ENCODE results near the gene CAMK1D. TPM values are rescaled to one million over a fixed set of nuclear protein-coding genes. Genes with fewer than 3 reads are reported as not detected.

Gene CAMK1D
- total RNA-seq, 6 experiments from 2014 or later = 0.34 to 1.4 (median 0.43) TPM

DNA sequence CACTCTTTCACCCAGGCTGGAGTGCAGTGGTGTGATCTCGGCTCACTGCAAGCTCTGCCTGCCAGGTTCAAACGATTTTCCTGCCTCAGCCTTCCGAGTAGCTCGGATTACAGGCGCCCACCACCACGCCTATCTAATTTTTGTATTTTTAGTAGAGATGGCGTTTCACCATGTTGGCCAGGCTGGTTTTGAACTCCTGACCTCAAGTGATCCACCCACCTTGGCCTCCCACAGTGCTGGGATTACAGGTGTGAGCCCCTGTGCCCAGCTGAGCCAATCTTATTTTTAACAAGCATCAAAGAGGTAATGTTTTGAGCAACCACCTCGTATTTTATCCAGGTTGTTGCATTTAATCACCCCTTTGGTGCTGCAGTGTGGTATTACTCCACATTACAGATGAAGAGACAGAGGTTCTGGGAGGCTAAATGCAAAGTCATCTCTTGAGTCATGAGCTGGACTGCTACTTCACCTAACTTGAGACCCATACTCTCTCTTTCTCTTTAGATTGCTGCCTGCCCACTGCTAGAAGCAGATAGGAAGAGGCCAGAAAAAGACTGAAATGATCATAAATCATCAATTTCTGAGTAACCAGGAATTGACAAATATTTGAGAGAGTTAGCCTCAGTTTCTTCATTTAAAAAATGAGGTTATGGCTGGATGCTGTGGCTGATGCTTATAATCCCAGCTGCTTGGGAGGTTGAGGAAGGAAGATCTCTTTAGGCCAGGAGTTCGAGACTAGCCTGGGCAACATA, 116.2 kb downstream of the CAMK1D start:
- Mint-ChIP-seq H3K4me3 (no peak overlapping the region), H3K27ac (no peak overlapping the region), H3K4me1 (ENCODE audit: low read depth) (no peaks in the 10 kb centered on the region), H3K36me3 (ENCODE audit: low read depth) (no peaks in the 10 kb centered on the region), H3K9me3 (no peaks in the 10 kb centered on the region), H3K27me3 (ENCODE audit: insufficient read depth) (peaks cover 10% of the 10 kb centered on the region; the same call in 1 of the 2 replicates)
- TF ChIP-seq, protein P1, sequence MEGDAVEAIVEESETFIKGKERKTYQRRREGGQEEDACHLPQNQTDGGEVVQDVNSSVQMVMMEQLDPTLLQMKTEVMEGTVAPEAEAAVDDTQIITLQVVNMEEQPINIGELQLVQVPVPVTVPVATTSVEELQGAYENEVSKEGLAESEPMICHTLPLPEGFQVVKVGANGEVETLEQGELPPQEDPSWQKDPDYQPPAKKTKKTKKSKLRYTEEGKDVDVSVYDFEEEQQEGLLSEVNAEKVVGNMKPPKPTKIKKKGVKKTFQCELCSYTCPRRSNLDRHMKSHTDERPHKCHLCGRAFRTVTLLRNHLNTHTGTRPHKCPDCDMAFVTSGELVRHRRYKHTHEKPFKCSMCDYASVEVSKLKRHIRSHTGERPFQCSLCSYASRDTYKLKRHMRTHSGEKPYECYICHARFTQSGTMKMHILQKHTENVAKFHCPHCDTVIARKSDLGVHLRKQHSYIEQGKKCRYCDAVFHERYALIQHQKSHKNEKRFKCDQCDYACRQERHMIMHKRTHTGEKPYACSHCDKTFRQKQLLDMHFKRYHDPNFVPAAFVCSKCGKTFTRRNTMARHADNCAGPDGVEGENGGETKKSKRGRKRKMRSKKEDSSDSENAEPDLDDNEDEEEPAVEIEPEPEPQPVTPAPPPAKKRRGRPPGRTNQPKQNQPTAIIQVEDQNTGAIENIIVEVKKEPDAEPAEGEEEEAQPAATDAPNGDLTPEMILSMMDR (IDR thresholded peaks at IDR 0.05) = no peak
- no peak for DNase-seq

GRCh38 chr10:12466704-12467305, 117.5 kb downstream of the CAMK1D start:
- no peaks in the 10 kb centered on the region; the same call in 1 of the 2 replicates for H3K9me3 Mint-ChIP-seq
- no peak for DNase-seq
- TF ChIP-seq, protein P1 (IDR thresholded peaks at IDR 0.05) = no peak
- H3K4me1 Mint-ChIP-seq (ENCODE audit: low read depth) = no peaks in the 10 kb centered on the region
- H3K27me3 Mint-ChIP-seq (ENCODE audit: insufficient read depth) = peaks cover 13% of the 10 kb centered on the region; the same call in 1 of the 2 replicates
- no peaks in the 10 kb centered on the region for H3K36me3 Mint-ChIP-seq (ENCODE audit: low read depth)
- H3K27ac Mint-ChIP-seq = no peak overlapping the region
- H3K4me3 Mint-ChIP-seq = no peak overlapping the region

DNA sequence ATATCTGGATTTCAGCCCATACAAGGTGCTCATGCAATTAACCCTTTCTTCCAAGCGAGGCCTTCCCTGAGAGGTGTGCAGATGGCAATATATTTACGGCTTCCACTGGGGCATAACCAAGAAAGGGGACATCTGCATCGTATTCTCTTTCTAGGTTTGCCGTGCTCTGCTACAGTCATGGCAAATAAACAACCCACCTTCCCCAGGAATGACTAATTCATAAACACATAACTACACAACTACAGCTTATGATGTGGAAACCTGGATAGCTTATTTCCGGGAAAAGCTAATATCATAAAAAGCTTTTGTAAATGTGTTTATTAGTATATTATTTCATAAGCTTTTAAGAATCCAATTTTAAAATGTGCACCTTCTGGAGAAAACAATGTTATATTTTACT, 120.0 kb downstream of the CAMK1D start:
- H3K9me3 Mint-ChIP-seq = peaks cover 4% of the 10 kb centered on the region; the same call in 1 of the 2 replicates

DNA sequence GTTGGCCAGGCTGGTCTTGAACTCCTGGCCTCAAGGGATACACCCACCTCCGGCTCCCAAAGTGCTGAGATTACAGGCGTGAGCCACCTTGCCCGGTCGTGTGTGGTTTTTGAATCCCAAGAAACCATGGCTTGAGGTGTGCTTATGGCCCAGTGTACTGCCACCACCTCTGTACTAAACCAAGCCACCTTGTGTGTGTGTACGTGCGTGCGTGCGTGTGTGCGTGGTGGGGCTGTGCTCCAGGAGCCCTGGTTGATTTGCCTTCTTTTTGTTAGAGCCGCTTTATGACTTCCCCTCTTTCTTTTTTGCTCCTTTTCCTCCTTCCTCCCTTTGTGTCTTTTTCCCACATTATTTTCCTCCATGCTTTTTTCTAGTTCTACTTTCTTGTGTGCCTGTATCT, 121.4 kb downstream of the CAMK1D start:
- Mint-ChIP-seq H3K36me3 (ENCODE audit: low read depth) (no peaks in the 10 kb centered on the region), H3K27ac (no peak overlapping the region), H3K4me3 (no peak overlapping the region), H3K4me1 (ENCODE audit: low read depth) (no peaks in the 10 kb centered on the region), H3K27me3 (ENCODE audit: insufficient read depth) (peaks cover 11% of the 10 kb centered on the region; the same call in 1 of the 2 replicates), H3K9me3 (peaks cover 4% of the 10 kb centered on the region; the same call in 1 of the 2 replicates)
- no peak for DNase-seq
- TF ChIP-seq, protein P1 (IDR thresholded peaks at IDR 0.05) = no peak

More for the DNA sequence above, 120.0 kb downstream of the CAMK1D start:
- H3K27ac Mint-ChIP-seq = no peak overlapping the region
- no peak for DNase-seq
- H3K4me1 Mint-ChIP-seq (ENCODE audit: low read depth) = no peaks in the 10 kb centered on the region
- TF ChIP-seq, protein P1 (IDR thresholded peaks at IDR 0.05) = no peak
- H3K36me3 Mint-ChIP-seq (ENCODE audit: low read depth) = no peaks in the 10 kb centered on the region
- H3K27me3 Mint-ChIP-seq (ENCODE audit: insufficient read depth) = peaks cover 11% of the 10 kb centered on the region; the same call in 1 of the 2 replicates
- H3K4me3 Mint-ChIP-seq = no peak overlapping the region

- Mint-ChIP-seq H3K4me1 (ENCODE audit: low read depth) (no peaks in the 10 kb centered on the region), H3K36me3 (ENCODE audit: low read depth) (no peaks in the 10 kb centered on the region), H3K4me3 (no peak overlapping the region), H3K9me3 (peaks cover 5% of the 10 kb centered on the region; the same call in 1 of the 2 replicates), H3K27ac (no peak overlapping the region), H3K27me3 (ENCODE audit: insufficient read depth) (peaks cover 9% of the 10 kb centered on the region; the same call in 1 of the 2 replicates)
- TF ChIP-seq, protein P1 (IDR thresholded peaks at IDR 0.05) = no peak
- no peak for DNase-seq
Measured at GRCh38 chr10:12471135-12471534, 121.8 kb downstream of the CAMK1D start.
